GM23338 (cell line): ENCODE data around the gene CEP72. TPM values are rescaled to one million over a fixed set of nuclear protein-coding genes. Genes with fewer than 3 reads are reported as not detected.

Source experiments
- ATAC-seq: fragments of 200-7000 bp; cut with Tn5 transposase; 3 replicates; pipeline ENCODE4 v1.9.1; 2020
- DNase-seq: peaks from one replicate; pipeline ENCODE4 v3.0.0-alpha.2; 2015; ENCODE audit warnings: low spot score
- H2AFZ ChIP-seq: fragments of 200-600 bp; sonication (generic); 2 replicates; pipeline ENCODE4 v1.8.0; 2016; ENCODE audit warnings: antibody characterized with exemption, mild to moderate bottlenecking, moderate library complexity
- H3F3A ChIP-seq: fragments of 200-600 bp; sonication (generic); replicated peaks from 2 replicates; pipeline ENCODE4 v1.8.0; 2017; ENCODE audit warnings: antibody characterized with exemption, mixed run types, low read depth
- H3K27ac ChIP-seq: fragments of 200-600 bp; sonication (generic); 2 replicates; pipeline ENCODE4 v1.6.1; 2016; ENCODE audit warnings: low read depth
- H3K27me3 ChIP-seq: fragments of 200-600 bp; sonication (generic); 2 replicates; pipeline ENCODE4 v1.8.0; 2016; ENCODE audit warnings: mild to moderate bottlenecking, mixed run types, moderate library complexity; ENCODE audit not compliant: insufficient read depth
- H3K36me3 ChIP-seq: fragments of 200-600 bp; sonication (generic); 2 replicates; pipeline ENCODE4 v1.8.0; 2016; ENCODE audit warnings: mild to moderate bottlenecking; ENCODE audit not compliant: insufficient read depth
- H3K4me1 ChIP-seq: fragments of 200-600 bp; sonication (generic); 2 replicates; pipeline ENCODE4 v1.8.0; 2016; ENCODE audit warnings: mild to moderate bottlenecking, moderate library complexity; ENCODE audit not compliant: insufficient read depth
- H3K4me2 ChIP-seq: fragments of 200-600 bp; sonication (generic); 2 replicates; pipeline ENCODE4 v1.7.1; 2017; ENCODE audit warnings: mixed run types
- H3K4me3 ChIP-seq: fragments of 200-600 bp; sonication (generic); 2 replicates; pipeline ENCODE4 v1.6.1; 2016; ENCODE audit warnings: mixed run types
- H3K79me2 ChIP-seq: fragments of 200-600 bp; sonication (generic); replicated peaks from 2 replicates; pipeline ENCODE4 v1.8.0; 2017; ENCODE audit warnings: mild to moderate bottlenecking; ENCODE audit not compliant: insufficient read depth
- H3K9me2 ChIP-seq: fragments of 200-600 bp; sonication (generic); 2 replicates; pipeline ENCODE4 v1.8.0; 2017; ENCODE audit not compliant: insufficient read depth
- H4K20me1 ChIP-seq: fragments of 200-600 bp; sonication (generic); replicated peaks from 2 replicates; pipeline ENCODE4 v1.8.0; 2017; ENCODE audit warnings: mild to moderate bottlenecking; ENCODE audit not compliant: insufficient read depth
- H3K27ac Mint-ChIP-seq: 2 replicates; pipeline ENCODE4 v1.8.0; 2020; ENCODE audit warnings: inconsistent platforms, mild to moderate bottlenecking, moderate library complexity, mixed read lengths
- H3K27me3 Mint-ChIP-seq: 3 replicates; pipeline ENCODE4 v1.8.0; 2022; ENCODE audit warnings: low read depth, mild to moderate bottlenecking, moderate library complexity, mixed read lengths, inconsistent platforms; ENCODE audit not compliant: insufficient read depth, poor library complexity
- H3K36me3 Mint-ChIP-seq: 3 replicates; pipeline ENCODE4 v1.8.0; 2021; ENCODE audit warnings: low read depth, mild to moderate bottlenecking, inconsistent platforms, moderate library complexity, mixed read lengths
- H3K4me1 Mint-ChIP-seq: 3 replicates; pipeline ENCODE4 v1.8.0; 2020; ENCODE audit warnings: mild to moderate bottlenecking, inconsistent platforms, mixed read lengths
- H3K4me3 Mint-ChIP-seq: 3 replicates; pipeline ENCODE4 v1.8.0; 2021; ENCODE audit warnings: moderate library complexity, mild to moderate bottlenecking, inconsistent platforms, mixed read lengths
- H3K9me3 Mint-ChIP-seq: 3 replicates; pipeline ENCODE4 v1.8.0; 2020; ENCODE audit warnings: moderate library complexity, mild to moderate bottlenecking, inconsistent platforms, mixed read lengths
- CREB1 ChIP-seq: fragments of 250-450 bp; sonication (Bioruptor Pico); IDR thresholded peaks from 2 replicates; pipeline ENCODE4 v1.5.0; 2020; ENCODE audit warnings: low read depth, mild to moderate bottlenecking, moderate library complexity
- EZH2 ChIP-seq: fragments of 200-600 bp; sonication (generic); IDR thresholded peaks from one replicate; pipeline ENCODE4 v1.8.0; 2017; ENCODE audit warnings: antibody characterized with exemption, mild to moderate bottlenecking, low read depth; ENCODE audit not compliant: unreplicated experiment
- EZH2phosphoT487 ChIP-seq: fragments of 200-600 bp; sonication (generic); IDR thresholded peaks from one replicate; pipeline ENCODE4 v1.8.1; 2018; ENCODE audit warnings: antibody characterized with exemption; ENCODE audit not compliant: unreplicated experiment
- JUNB ChIP-seq: IDR thresholded peaks from one replicate; pipeline ENCODE4 v1.6.1; 2016; ENCODE audit warnings: antibody characterized with exemption; ENCODE audit not compliant: unreplicated experiment
- NANOG ChIP-seq: IDR thresholded peaks from 2 replicates; pipeline ENCODE4 v1.6.1; 2016; ENCODE audit warnings: antibody characterized with exemption, borderline replicate concordance
- POLR2AphosphoS5 ChIP-seq: IDR thresholded peaks from 2 replicates; pipeline ENCODE4 v1.6.1; 2016; ENCODE audit warnings: antibody characterized with exemption, low read depth
- STAT1 ChIP-seq: IDR thresholded peaks from one replicate; pipeline ENCODE4 v1.6.1; 2016; ENCODE audit warnings: antibody characterized with exemption; ENCODE audit not compliant: unreplicated experiment
- ZNF114 ChIP-seq: fragments of 250-450 bp; sonication (Bioruptor Pico); IDR thresholded peaks from 2 replicates; pipeline ENCODE4 v1.5.0; 2020; ENCODE audit warnings: mild to moderate bottlenecking, moderate library complexity
- ZNF331 ChIP-seq: fragments of 250-450 bp; sonication (Bioruptor Pico); IDR thresholded peaks from 2 replicates; pipeline ENCODE4 v1.5.0; 2020; ENCODE audit warnings: low read depth, mild to moderate bottlenecking, moderate library complexity
- polyA plus RNA-seq: library from polyadenylated mRNA; unstranded; fragments of >200 nt; fragmentation: Nextera tagmentation; extraction: Ambion mirVana; gene quantifications from 2 replicates; pipeline ENCODE4 v1.2.1, GENCODE V29; 2016
- total RNA-seq: library from RNA; depleted of rRNA; stranded (reverse); fragments of >200 nt; shearing (Covaris generic); gene quantifications from 2 replicates; pipeline ENCODE4 v1.2.3, GENCODE V29; 2014
- TF ChIP-seq, protein P1 (sequence below), 2 experiments: fragments of 200-600 bp in 1 of 2; sonication (generic) in 1 of 2; conservative IDR thresholded peaks; 2 replicates each; pipeline versions ENCODE4 v1.5.1 to v1.6.1; 2016 to 2017; ENCODE audit warnings: antibody characterized with exemption in 2 of 2, low read depth in 2 of 2, mild to moderate bottlenecking in 2 of 2, moderate library complexity in 1 of 2
- TF ChIP-seq, protein P2 (sequence below): IDR thresholded peaks from 2 replicates; pipeline ENCODE4 v1.6.1; 2016; ENCODE audit warnings: antibody characterized with exemption
- TF ChIP-seq, protein P3 (sequence below): IDR thresholded peaks from one replicate; pipeline ENCODE4 v1.6.1; 2018; ENCODE audit warnings: antibody characterized with exemption; ENCODE audit not compliant: unreplicated experiment
- TF ChIP-seq, protein P4 (sequence below): fragments of 250-450 bp; sonication (Bioruptor Pico); IDR thresholded peaks from 2 replicates; pipeline ENCODE4 v1.5.0; 2020; ENCODE audit warnings: mild to moderate bottlenecking, moderate library complexity

The CEP72 gene
- total and polyA plus RNA-seq, 2 experiments from 2014 or later: 15.5 to 27.1 TPM

DNA sequence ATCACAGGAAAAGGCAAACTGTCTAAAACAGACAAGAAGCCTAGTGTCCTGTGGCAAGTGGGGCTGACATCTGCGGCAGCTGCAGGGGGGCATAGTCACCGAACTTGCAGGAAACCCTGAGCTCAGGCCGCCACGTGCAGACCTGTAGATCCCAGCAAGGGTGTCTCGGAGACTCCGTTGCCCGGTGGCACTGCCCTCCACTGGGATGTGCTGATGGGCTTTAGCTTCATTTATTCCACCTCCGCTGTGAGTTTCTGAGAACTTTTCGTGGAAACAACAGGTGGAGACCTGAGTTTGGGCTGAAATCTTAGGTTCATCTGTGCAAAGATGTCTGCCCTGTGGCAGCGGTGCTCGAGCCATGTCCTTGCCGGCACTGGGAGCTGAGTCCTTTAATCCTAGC lies 22.1 kb downstream of the CEP72 start:
- H3K36me3 ChIP-seq: peaks cover 6% of the 10 kb centered on the region; the same call in 1 of the 2 replicates
- H4K20me1 ChIP-seq: peaks cover 13% of the 10 kb centered on the region
- no peaks in the 10 kb centered on the region for H3K79me2 ChIP-seq
- Mint-ChIP-seq H3K4me1 (no peaks in the 10 kb centered on the region), H3K36me3 (peaks cover 36% of the 10 kb centered on the region), H3K27me3 (peaks cover 4% of the 10 kb centered on the region), H3K9me3 (no peaks in the 10 kb centered on the region), H3K27ac (no peak overlapping the region), H3K4me3 (no peak overlapping the region)
- H3K27ac ChIP-seq: no peak overlapping the region
- ATAC-seq (no peak), DNase-seq (no peak)
- no peaks in the 10 kb centered on the region for H3F3A ChIP-seq
- no peak overlapping the region for H2AFZ ChIP-seq
- no peaks in the 10 kb centered on the region for H3K9me2 ChIP-seq
- H3K4me3 ChIP-seq: no peak overlapping the region
- TF ChIP-seq ZNF114 (no peak), EZH2phosphoT487 (no peak), POLR2AphosphoS5 (no peak), JUNB (no peak), EZH2 (no peak), ZNF331 (CRISPR knock-in tag) (no peak), STAT1 (no peak), NANOG (no peak), CREB1 (no peak)
- TF ChIP-seq, protein P1, sequence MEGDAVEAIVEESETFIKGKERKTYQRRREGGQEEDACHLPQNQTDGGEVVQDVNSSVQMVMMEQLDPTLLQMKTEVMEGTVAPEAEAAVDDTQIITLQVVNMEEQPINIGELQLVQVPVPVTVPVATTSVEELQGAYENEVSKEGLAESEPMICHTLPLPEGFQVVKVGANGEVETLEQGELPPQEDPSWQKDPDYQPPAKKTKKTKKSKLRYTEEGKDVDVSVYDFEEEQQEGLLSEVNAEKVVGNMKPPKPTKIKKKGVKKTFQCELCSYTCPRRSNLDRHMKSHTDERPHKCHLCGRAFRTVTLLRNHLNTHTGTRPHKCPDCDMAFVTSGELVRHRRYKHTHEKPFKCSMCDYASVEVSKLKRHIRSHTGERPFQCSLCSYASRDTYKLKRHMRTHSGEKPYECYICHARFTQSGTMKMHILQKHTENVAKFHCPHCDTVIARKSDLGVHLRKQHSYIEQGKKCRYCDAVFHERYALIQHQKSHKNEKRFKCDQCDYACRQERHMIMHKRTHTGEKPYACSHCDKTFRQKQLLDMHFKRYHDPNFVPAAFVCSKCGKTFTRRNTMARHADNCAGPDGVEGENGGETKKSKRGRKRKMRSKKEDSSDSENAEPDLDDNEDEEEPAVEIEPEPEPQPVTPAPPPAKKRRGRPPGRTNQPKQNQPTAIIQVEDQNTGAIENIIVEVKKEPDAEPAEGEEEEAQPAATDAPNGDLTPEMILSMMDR (conservative IDR thresholded peaks at IDR 0.05; ENCODE audit: low read depth in 2 of 2): no peak
- TF ChIP-seq, protein P2, sequence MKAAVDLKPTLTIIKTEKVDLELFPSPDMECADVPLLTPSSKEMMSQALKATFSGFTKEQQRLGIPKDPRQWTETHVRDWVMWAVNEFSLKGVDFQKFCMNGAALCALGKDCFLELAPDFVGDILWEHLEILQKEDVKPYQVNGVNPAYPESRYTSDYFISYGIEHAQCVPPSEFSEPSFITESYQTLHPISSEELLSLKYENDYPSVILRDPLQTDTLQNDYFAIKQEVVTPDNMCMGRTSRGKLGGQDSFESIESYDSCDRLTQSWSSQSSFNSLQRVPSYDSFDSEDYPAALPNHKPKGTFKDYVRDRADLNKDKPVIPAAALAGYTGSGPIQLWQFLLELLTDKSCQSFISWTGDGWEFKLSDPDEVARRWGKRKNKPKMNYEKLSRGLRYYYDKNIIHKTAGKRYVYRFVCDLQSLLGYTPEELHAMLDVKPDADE: no peak
- TF ChIP-seq, protein P3, sequence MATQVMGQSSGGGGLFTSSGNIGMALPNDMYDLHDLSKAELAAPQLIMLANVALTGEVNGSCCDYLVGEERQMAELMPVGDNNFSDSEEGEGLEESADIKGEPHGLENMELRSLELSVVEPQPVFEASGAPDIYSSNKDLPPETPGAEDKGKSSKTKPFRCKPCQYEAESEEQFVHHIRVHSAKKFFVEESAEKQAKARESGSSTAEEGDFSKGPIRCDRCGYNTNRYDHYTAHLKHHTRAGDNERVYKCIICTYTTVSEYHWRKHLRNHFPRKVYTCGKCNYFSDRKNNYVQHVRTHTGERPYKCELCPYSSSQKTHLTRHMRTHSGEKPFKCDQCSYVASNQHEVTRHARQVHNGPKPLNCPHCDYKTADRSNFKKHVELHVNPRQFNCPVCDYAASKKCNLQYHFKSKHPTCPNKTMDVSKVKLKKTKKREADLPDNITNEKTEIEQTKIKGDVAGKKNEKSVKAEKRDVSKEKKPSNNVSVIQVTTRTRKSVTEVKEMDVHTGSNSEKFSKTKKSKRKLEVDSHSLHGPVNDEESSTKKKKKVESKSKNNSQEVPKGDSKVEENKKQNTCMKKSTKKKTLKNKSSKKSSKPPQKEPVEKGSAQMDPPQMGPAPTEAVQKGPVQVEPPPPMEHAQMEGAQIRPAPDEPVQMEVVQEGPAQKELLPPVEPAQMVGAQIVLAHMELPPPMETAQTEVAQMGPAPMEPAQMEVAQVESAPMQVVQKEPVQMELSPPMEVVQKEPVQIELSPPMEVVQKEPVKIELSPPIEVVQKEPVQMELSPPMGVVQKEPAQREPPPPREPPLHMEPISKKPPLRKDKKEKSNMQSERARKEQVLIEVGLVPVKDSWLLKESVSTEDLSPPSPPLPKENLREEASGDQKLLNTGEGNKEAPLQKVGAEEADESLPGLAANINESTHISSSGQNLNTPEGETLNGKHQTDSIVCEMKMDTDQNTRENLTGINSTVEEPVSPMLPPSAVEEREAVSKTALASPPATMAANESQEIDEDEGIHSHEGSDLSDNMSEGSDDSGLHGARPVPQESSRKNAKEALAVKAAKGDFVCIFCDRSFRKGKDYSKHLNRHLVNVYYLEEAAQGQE: no peak
- TF ChIP-seq, protein P4, sequence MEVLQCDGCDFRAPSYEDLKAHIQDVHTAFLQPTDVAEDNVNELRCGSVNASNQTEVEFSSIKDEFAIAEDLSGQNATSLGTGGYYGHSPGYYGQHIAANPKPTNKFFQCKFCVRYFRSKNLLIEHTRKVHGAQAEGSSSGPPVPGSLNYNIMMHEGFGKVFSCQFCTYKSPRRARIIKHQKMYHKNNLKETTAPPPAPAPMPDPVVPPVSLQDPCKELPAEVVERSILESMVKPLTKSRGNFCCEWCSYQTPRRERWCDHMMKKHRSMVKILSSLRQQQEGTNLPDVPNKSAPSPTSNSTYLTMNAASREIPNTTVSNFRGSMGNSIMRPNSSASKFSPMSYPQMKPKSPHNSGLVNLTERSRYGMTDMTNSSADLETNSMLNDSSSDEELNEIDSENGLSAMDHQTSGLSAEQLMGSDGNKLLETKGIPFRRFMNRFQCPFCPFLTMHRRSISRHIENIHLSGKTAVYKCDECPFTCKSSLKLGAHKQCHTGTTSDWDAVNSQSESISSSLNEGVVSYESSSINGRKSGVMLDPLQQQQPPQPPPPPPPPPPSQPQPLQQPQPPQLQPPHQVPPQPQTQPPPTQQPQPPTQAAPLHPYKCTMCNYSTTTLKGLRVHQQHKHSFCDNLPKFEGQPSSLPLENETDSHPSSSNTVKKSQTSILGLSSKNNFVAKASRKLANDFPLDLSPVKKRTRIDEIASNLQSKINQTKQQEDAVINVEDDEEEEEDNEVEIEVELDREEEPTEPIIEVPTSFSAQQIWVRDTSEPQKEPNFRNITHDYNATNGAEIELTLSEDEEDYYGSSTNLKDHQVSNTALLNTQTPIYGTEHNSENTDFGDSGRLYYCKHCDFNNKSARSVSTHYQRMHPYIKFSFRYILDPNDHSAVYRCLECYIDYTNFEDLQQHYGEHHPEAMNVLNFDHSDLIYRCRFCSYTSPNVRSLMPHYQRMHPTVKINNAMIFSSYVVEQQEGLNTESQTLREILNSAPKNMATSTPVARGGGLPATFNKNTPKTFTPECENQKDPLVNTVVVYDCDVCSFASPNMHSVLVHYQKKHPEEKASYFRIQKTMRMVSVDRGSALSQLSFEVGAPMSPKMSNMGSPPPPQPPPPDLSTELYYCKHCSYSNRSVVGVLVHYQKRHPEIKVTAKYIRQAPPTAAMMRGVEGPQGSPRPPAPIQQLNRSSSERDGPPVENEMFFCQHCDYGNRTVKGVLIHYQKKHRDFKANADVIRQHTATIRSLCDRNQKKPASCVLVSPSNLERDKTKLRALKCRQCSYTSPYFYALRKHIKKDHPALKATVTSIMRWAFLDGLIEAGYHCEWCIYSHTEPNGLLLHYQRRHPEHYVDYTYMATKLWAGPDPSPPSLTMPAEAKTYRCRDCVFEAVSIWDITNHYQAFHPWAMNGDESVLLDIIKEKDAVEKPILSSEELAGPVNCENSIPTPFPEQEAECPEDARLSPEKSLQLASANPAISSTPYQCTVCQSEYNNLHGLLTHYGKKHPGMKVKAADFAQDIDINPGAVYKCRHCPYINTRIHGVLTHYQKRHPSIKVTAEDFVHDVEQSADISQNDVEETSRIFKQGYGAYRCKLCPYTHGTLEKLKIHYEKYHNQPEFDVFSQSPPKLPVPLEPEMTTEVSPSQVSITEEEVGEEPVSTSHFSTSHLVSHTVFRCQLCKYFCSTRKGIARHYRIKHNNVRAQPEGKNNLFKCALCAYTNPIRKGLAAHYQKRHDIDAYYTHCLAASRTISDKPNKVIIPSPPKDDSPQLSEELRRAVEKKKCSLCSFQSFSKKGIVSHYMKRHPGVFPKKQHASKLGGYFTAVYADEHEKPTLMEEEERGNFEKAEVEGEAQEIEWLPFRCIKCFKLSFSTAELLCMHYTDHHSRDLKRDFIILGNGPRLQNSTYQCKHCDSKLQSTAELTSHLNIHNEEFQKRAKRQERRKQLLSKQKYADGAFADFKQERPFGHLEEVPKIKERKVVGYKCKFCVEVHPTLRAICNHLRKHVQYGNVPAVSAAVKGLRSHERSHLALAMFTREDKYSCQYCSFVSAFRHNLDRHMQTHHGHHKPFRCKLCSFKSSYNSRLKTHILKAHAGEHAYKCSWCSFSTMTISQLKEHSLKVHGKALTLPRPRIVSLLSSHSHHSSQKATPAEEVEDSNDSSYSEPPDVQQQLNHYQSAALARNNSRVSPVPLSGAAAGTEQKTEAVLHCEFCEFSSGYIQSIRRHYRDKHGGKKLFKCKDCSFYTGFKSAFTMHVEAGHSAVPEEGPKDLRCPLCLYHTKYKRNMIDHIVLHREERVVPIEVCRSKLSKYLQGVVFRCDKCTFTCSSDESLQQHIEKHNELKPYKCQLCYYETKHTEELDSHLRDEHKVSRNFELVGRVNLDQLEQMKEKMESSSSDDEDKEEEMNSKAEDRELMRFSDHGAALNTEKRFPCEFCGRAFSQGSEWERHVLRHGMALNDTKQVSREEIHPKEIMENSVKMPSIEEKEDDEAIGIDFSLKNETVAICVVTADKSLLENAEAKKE (CRISPR knock-in tag): no peak
- H3K4me2 ChIP-seq: no peak overlapping the region
- H3K27me3 ChIP-seq: no peaks in the 10 kb centered on the region
- no peaks in the 10 kb centered on the region for H3K4me1 ChIP-seq
